HepG2 (cell line): ENCODE data around the gene CLEC20A. TPM values are rescaled to one million over a fixed set of nuclear protein-coding genes. Genes with fewer than 3 reads are reported as not detected.

Experiments
- ATAC-seq: fragments of 200-7000 bp; cut with Tn5 transposase; 3 replicates; pipeline ENCODE4 v1.9.1; 2020; ENCODE audit warnings: mild to moderate bottlenecking, moderate library complexity
- BruUV-seq: library from RNA; stranded (reverse); fragments of 400-500 nt; replicated peaks from 2 replicates; lab custom pipeline; 2021; lab: Mats Ljungman, UMichigan
- CTCF ChIA-PET: fragments of 300-600 bp; formaldehyde crosslinking; extraction: SDS; loops from one replicate; lab custom pipeline; 2021; ENCODE audit warnings: low total read pairs, inconsistent platforms, low intra/inter-chr PET ratio; lab: Yijun Ruan, JAX
- POLR2A ChIA-PET: fragments of 350-600 bp; sonication (Branson Sonifier 250); formaldehyde crosslinking; loops from one replicate; lab custom pipeline; 2020; ENCODE audit warnings: antibody characterized with exemption, inconsistent platforms; lab: Yijun Ruan, JAX
- DNase-seq: peaks from one replicate; pipeline ENCODE4 v3.0.0-alpha.2; 2015; ENCODE audit warnings: low spot score
- FAIRE-seq: peaks from 3 replicates; lab custom pipeline; 2011; peaks lifted over from hg19 to GRCh38; lab: Jason Lieb, UNC
- H2AFZ ChIP-seq: one replicate; pipeline ENCODE4 v1.6.1; 2011; ENCODE audit warnings: low read length, inconsistent platforms
- H3K27ac ChIP-seq: fragments of 300-600 bp; 3 replicates; pipeline ENCODE4 v1.8.0; 2011; ENCODE audit warnings: mixed run types, mild to moderate bottlenecking, mixed read lengths, low read length, inconsistent platforms; ENCODE audit not compliant: insufficient read depth; ENCODE audit errors: extremely low read length
- H3K27me3 ChIP-seq, 2 experiments: fragments of 200-600 bp in 1 of 2; 2 replicates in 1 of 2; 3 replicates in 1 of 2; pipeline versions ENCODE4 v1.6.0 to v1.8.0; 2011; ENCODE audit warnings: low read length in 2 of 2, mild to moderate bottlenecking in 2 of 2, moderate library complexity in 2 of 2, inconsistent platforms in 1 of 2; ENCODE audit not compliant: insufficient read depth in 2 of 2, control insufficient read depth in 1 of 2
- H3K36me3 ChIP-seq, 2 experiments: fragments of 200-600 bp in 1 of 2; replicated peaks in 1 of 2; 2 replicates in 1 of 2; 3 replicates in 1 of 2; pipeline versions ENCODE4 v1.5.1 to v1.8.0; 2011; ENCODE audit warnings: low read length in 2 of 2, inconsistent platforms in 1 of 2; ENCODE audit not compliant: insufficient read depth in 2 of 2, control insufficient read depth in 1 of 2
- H3K4me1 ChIP-seq: 2 replicates; pipeline ENCODE4 v1.5.1; 2012; ENCODE audit warnings: low read length, inconsistent platforms; ENCODE audit not compliant: insufficient read depth
- H3K4me2 ChIP-seq: 2 replicates; pipeline ENCODE4 v1.6.0; 2011; ENCODE audit warnings: low read depth, low read length, inconsistent platforms
- H3K4me3 ChIP-seq, 3 experiments: fragments of 200-600 bp in 1 of 3; sonication (generic), shearing (Covaris generic) in 1 of 3; replicated peaks in 1 of 3; 2 replicates each; pipeline ENCODE4 v1.5.1; 2011 to 2016; ENCODE audit warnings: low read length in 3 of 3, inconsistent platforms in 2 of 3, low read depth in 2 of 3, mild to moderate bottlenecking in 2 of 3, control low read depth in 1 of 3, mixed read lengths in 1 of 3; ENCODE audit not compliant: insufficient read depth in 1 of 3
- H3K79me2 ChIP-seq: one replicate; pipeline ENCODE4 v1.6.1; 2011; ENCODE audit warnings: low read length, inconsistent platforms; ENCODE audit not compliant: insufficient read depth
- H3K9ac ChIP-seq: 2 replicates; pipeline ENCODE4 v1.6.0; 2011; ENCODE audit warnings: mild to moderate bottlenecking, low read depth, low read length, inconsistent platforms; ENCODE audit not compliant: insufficient read depth
- H3K9me3 ChIP-seq: 2 replicates; pipeline ENCODE4 v1.5.1; 2012; ENCODE audit warnings: mild to moderate bottlenecking, low read length
- H4K20me1 ChIP-seq: 2 replicates; pipeline ENCODE4 v1.6.0; 2011; ENCODE audit warnings: inconsistent platforms, mild to moderate bottlenecking, low read length, moderate library complexity; ENCODE audit not compliant: insufficient read depth
- CENPT ChIP-seq: sonication (generic); formaldehyde crosslinking; IDR thresholded peaks from 2 replicates; pipeline ENCODE4 v1.8.0; 2022; ENCODE audit warnings: low read depth, mild to moderate bottlenecking, moderate library complexity, missing genetic modification reagents
- DPF2 ChIP-seq: sonication (generic); formaldehyde crosslinking; IDR thresholded peaks from 2 replicates; pipeline ENCODE4 v1.4.0; 2020; ENCODE audit warnings: mild to moderate bottlenecking, low read depth, missing genetic modification reagents, borderline replicate concordance
- FOXO4 ChIP-seq: sonication (generic); formaldehyde crosslinking; conservative IDR thresholded peaks from 2 replicates; pipeline ENCODE4 v1.8.1; 2023; ENCODE audit warnings: missing genetic modification reagents
- KAT8 ChIP-seq: IDR thresholded peaks from 2 replicates; pipeline ENCODE4 v1.6.1; 2016; ENCODE audit warnings: missing genetic modification reagents, missing compliant biosample characterization
- RBM22 ChIP-seq: fragments of 200-400 bp; formaldehyde crosslinking; optimal IDR thresholded peaks from 2 replicates; pipeline ENCODE3; 2017; ENCODE audit warnings: mild to moderate bottlenecking, low read length, moderate library complexity
- SSRP1 ChIP-seq: IDR thresholded peaks from 2 replicates; pipeline ENCODE4 v1.6.1; 2016; ENCODE audit warnings: control low read depth
- ZBTB33 ChIP-seq: sonication (generic); formaldehyde crosslinking; IDR thresholded peaks from 2 replicates; pipeline ENCODE4 v1.4.0; 2020; ENCODE audit warnings: missing genetic modification reagents
- ZNF296 ChIP-seq: sonication (generic); formaldehyde crosslinking; conservative IDR thresholded peaks from 2 replicates; pipeline ENCODE4 v1.5.0; 2020; ENCODE audit warnings: mild to moderate bottlenecking, missing genetic modification reagents
- ZNF446 ChIP-seq: sonication (generic); formaldehyde crosslinking; IDR thresholded peaks from 2 replicates; pipeline ENCODE4 v1.5.0; 2020; ENCODE audit warnings: mild to moderate bottlenecking, missing genetic modification reagents
- ZNF646 ChIP-seq: sonication (generic); formaldehyde crosslinking; IDR thresholded peaks from 2 replicates; pipeline ENCODE4 v1.9.0; 2021; ENCODE audit warnings: mild to moderate bottlenecking, missing genetic modification reagents
- whole genome bisulfite sequencing: methylation state at CpG from one replicate; pipeline ENCODE4 v1.1.6; 2017; ENCODE audit warnings: low lambda C conversion rate; 5-methylcytosine and 5-hydroxymethylcytosine counted together
- in situ Hi-C: cut with HindIII; loops from 2 replicates; pipeline ENCODE4 v1.10.0; 2017; ENCODE audit warnings: low pct_unique_long_range_greater_than_20kb; ENCODE audit not compliant: extremely low pct_ligation_motif_present
- intact Hi-C: fragments of 100-400 bp; cut with micrococcal nuclease; formaldehyde crosslinking; loops from one replicate; pipeline ENCODE4 v1.10.0; 2022; ENCODE audit not compliant: unreplicated experiment
- polyA plus RNA-seq, 8 experiments: library from polyadenylated mRNA; depleted of rRNA in 3 of 8; stranded (reverse) in 7 of 8; unstranded in 1 of 8; fragments of >200 nt; fragmentation: Illumina TruSeq in 4 of 8; extraction: Trizol in 4 of 8; gene quantifications; 2 replicates each; pipeline versions ENCODE4 v1.2.1 to v1.2.3, GENCODE V29; 2011 to 2016; ENCODE audit warnings: low read depth in 4 of 8, missing spikeins in 1 of 8, mixed read lengths in 1 of 8; ENCODE audit not compliant: insufficient read depth in 1 of 8
- total RNA-seq, 5 experiments: library from RNA; depleted of rRNA; stranded (reverse); fragments of >200 nt; fragmentation: Illumina TruSeq; extraction: Trizol; gene quantifications; 2 replicates each; pipeline ENCODE4 v1.2.3, GENCODE V29; 2016; ENCODE audit warnings: low read depth in 1 of 5
- TF ChIP-seq, protein P1 (sequence below): sonication (generic); formaldehyde crosslinking; IDR thresholded peaks from 2 replicates; pipeline ENCODE4 v1.8.1; 2023; ENCODE audit warnings: mild to moderate bottlenecking, missing genetic modification reagents

CLEC20A gene
- total and polyA plus RNA-seq, 2 of the 13 experiments (the other 11 are each of a cell fraction or from before 2014, with no cell fraction given), result not detected

DNA sequence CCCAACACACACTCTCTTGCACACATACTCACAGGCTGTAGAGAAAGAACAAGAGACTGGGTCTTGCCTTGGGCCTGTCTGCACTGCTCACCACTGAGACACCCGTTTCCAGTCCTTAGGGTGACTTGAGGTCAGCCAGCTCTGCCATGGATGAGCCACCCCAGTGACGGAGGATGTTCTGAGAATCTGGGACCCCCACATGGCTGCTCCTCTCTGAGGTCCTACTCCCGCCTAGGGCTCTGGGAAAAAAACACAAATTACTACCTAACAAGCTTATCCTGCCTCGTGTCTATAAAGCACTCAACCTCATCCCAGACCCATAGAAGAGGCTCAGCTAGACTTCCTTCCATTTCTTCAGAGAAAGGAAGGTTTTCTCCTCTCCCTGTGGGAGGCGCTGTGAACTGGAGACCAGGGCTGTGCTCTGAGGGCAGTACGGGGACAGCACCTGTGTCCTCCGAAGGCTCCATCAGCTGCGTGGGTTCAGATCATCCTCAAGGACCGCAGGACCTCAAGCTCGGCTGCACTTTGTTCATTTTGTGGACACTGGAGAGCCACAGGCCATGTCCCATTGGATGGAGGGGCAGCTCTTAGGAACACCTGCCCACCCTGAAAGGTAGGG, 4.3 kb upstream of the CLEC20A start:
- BruUV-seq, result no TSS peak
- Histone ChIP-seq H3K9me3 (no peaks in the 10 kb centered on the region), H3K27ac (no peak overlapping the region), H3K27me3 (peaks cover 0 to 17% of the 10 kb centered on the region in 2 experiments; a peak in 3 of 5 replicates), H4K20me1 (no peaks in the 10 kb centered on the region), H3K9ac (no peak overlapping the region), H3K36me3 (no peaks in the 10 kb centered on the region), H3K4me3 (no peak overlapping the region), H3K4me2 (peak overlapping the region; percentile 38; the same call in 1 of the 2 replicates), H3K79me2 (no peaks in the 10 kb centered on the region), H2AFZ (no peak overlapping the region), H3K4me1 (peaks cover 9% of the 10 kb centered on the region; the same call in 1 of the 2 replicates)
- in situ Hi-C loops, result loop anchor here (10.0 kb wide), 1 partner anchor 206 kb away; no protein-coding TSS in a partner anchor
- CTCF ChIA-PET, result interaction anchor here (1.2 to 1.3 kb wide), 4 partner anchors 190 to 252 kb away, joined by 3 to 7 read pairs (median 4); no protein-coding TSS in a partner anchor
- DNase-seq (no peak), ATAC-seq (peak; percentile 31), FAIRE-seq (no peak)
- POLR2A ChIA-PET, result no interaction called here
- WGBS, result 41% methylated on average over 5 of the region's 10 CpGs
- intact Hi-C loops, result loop anchor here (2.0 kb wide), 2 partner anchors 190 to 200 kb away; no protein-coding TSS in a partner anchor
- TF ChIP-seq CENPT (CRISPR knock-in tag), result no peak
- no peak for TF ChIP-seq ZNF446
- TF ChIP-seq ZNF296, result no peak
- TF ChIP-seq FOXO4 (CRISPR knock-in tag), result no peak
- TF ChIP-seq, protein P1, sequence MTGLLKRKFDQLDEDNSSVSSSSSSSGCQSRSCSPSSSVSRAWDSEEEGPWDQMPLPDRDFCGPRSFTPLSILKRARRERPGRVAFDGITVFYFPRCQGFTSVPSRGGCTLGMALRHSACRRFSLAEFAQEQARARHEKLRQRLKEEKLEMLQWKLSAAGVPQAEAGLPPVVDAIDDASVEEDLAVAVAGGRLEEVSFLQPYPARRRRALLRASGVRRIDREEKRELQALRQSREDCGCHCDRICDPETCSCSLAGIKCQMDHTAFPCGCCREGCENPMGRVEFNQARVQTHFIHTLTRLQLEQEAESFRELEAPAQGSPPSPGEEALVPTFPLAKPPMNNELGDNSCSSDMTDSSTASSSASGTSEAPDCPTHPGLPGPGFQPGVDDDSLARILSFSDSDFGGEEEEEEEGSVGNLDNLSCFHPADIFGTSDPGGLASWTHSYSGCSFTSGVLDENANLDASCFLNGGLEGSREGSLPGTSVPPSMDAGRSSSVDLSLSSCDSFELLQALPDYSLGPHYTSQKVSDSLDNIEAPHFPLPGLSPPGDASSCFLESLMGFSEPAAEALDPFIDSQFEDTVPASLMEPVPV (CRISPR knock-in tag), result no peak
- TF ChIP-seq KAT8 (CRISPR knock-in tag), result no peak
- TF ChIP-seq ZBTB33 (CRISPR knock-in tag), result no peak
- TF ChIP-seq DPF2, result no peak
- TF ChIP-seq ZNF646 (CRISPR knock-in tag), result no peak
- no peak for TF ChIP-seq SSRP1 (CRISPR knock-in tag)
- TF ChIP-seq RBM22, result no peak
